KBM-7 (cell line): ENCODE data around the gene CCNK.

Experiments used
- DNase-seq: peaks from one replicate; pipeline ENCODE4 v3.0.0-alpha.2; 2015
- in situ Hi-C: fragments of 300-500 bp; cut with MboI; formaldehyde crosslinking; loops from 2 replicates; pipeline ENCODE4 v1.14.3; 2020; ENCODE audit warnings: low sequenced_read_pairs, low pct_unique_long_range_greater_than_20kb, mixed read lengths

CCNK gene

DNA sequence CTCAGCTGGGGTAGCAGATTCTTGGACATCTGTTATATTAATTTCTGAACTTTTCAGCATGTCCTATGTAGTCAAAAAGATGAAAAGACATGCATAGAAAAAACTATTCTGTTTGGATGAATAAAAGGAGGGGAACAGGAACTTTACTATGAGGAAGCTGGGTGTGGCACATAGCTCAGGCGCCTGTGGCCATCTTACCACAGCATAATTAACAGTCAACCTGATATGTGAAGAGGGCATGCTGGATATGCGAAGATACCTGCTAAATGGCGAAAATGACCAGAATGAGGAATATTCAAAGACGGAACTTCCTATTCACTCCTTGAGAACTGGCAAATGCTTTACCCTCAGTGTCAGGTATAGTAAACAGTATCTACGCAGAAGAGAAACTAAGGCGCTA lies 19.0 kb upstream of the CCNK start:
- in situ Hi-C loops: no loop called here
- DNase-seq: no peak

DNA sequence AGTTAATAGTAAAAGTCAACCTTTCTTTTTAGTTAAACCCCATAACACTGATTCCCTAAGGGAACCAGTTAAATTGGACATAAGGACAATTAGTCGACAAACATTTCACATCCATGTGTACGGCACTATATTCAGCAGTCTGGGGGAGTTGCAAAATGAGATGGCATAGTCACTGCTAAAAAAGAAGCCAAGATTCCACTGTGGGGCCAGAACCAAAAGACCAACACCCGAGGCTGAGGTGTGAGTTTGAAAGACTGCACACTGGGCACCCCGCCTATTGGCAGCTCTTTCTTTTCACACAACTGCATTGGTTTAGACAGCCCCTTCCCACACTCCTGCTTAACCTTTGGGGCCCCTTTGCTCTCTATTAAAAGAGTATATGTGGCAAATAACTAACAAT lies 17.2 kb upstream of the CCNK start:
- DNase-seq: no peak
- in situ Hi-C loops: no loop called here

DNA sequence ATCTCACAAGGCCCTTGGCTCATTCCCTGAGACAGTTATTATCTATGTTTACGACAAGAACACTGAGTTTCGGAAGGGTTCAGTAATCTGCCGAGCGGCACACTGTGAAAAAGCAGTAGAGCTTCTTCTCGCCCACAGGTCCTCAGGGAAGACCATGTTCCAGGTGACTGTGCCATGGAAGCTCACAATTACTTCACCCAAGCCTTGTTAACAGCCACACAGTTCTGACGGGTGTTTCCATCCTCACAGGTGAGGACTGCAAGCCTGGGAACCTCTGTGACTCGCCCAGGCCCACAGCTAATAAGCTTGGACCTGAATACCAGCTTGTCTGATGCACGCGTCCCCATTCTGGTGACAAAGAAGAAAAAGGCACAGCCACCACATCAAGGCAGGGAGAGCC lies 15.9 kb upstream of the CCNK start:
- in situ Hi-C loops: no loop called here
- no peak for DNase-seq

DNA sequence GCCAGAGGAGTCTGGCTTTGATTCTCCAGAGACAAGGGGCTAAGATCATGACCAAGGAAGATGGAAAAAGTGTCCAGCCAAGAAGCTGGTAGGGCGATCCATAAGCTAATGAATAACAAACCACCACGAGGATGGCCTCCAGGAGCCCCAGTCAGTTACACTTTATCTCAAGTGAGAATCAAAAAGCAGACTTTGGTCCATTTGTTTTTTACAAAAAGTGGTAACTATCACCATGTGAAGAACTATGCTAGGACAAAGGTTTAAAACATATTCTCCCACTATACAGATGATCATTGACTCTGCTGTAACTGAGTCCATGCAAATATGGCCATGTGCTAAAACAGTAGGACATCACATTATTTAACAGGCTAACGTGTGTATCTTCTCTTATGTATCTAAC lies 14.5 kb upstream of the CCNK start:
- in situ Hi-C loops: no loop called here

DNA sequence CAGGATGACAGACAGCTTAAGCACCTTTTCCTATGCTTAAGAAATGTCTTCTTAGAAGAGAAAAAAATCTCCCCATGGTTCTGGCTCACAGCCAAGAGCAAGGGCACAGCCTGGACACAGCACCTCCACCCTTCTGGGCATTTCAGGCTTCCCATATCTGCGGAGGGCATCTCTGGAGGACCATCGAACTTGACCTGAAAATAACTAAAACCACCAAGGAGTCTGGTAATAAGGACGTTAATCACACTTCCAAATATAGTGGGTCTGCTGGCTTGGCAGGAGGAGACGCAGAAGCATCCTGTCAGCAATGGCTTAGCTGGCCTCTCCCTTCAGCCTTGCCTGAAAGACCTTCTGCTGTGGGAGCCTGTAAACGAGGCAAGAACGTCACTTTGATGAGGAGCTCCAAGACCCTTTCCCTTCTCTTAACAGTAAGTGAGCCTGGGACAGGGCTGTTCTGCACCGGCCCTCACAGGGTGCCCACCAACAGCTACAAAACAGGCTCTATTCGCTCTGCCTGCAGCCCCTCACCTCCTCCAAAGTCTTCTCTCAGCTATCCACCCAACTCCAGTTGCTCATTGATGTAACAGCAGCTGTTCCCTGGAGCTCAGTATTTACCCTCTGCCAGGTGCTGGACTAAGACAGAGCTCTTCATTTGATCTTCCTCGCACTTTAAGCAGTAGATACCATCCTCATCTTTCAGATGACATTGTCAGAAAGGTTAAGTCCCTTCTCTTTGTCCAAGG lies 13.7 kb upstream of the CCNK start:
- in situ Hi-C loops: no loop called here
- DNase-seq: no peak

More for the DNA sequence above, 14.5 kb upstream of the CCNK start:
- DNase-seq: no peak

DNA sequence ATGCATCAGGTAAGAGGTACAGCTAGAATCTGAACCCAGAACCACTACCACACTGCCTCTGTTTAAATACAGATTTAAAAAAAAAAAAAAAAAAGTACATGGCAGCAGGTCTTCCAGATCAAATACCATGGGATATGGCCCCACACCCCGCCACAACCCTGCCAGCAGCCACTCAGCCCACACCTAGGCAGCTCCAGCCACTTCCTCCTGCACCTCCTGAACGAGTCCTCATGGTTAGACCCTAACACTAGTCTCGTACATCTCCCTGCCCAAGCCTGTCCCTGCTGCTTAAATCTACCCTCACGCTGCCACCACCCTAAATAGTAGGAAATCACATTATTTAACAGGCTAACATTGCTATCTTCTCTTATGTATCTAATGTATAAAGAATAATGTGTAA lies 13.1 kb upstream of the CCNK start:
- in situ Hi-C loops: no loop called here
- DNase-seq: peak; percentile 8

DNA sequence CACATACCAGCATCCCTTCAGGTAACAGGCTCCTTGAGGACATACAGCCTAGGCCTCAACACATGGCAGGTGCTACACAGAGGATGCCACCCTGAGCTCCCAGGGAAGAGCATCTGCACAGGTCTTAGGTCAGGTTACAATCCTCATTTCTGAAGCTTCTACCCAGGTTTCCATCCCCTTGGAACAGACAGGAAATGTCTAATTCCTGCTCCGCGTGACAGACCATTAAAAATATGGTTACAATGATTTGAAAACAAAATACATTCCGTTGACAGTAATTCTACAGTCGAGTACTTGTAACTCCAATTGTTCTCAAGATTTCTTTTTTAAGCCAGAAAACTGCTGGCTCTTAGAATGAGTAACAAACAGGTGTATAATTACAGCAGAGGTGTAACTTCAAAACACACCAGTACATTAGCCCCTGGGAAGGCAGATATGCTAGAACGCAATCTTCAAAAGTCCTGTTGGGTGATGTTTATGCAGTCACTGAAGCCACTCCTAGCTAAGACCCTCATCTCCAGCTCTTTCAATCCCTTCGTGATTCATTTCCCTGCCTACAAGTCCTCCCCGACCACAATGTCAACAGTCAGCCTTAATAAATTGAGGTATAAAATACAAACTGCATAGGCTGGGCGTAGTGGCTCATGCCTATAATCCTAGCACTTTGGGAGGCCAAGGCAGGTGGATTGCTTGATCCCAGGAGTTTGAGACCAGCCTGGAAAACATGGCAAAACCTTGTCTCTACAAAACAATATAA lies 12.2 kb upstream of the CCNK start:
- in situ Hi-C loops: no loop called here
- no peak for DNase-seq

DNA sequence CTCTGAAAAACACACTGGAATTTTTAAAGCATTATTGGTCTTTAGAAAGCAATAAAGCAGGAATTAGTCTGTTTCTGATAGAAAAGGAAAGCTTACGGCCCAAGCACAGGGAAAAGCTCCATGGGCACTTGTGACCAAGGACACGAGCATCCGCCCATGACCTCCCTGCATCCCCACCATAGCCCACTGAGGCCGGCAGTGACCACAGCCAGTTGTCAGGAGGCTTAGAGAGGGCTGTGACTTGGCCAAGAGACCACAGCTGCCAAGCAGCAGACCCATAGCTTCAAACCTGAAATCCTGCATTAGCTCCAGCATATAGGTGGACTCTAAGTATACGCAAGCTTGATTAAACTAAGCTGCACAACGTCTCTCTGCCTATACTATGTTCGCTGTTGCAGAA lies 9.5 kb upstream of the CCNK start:
- DNase-seq: no peak
- in situ Hi-C loops: no loop called here

DNA sequence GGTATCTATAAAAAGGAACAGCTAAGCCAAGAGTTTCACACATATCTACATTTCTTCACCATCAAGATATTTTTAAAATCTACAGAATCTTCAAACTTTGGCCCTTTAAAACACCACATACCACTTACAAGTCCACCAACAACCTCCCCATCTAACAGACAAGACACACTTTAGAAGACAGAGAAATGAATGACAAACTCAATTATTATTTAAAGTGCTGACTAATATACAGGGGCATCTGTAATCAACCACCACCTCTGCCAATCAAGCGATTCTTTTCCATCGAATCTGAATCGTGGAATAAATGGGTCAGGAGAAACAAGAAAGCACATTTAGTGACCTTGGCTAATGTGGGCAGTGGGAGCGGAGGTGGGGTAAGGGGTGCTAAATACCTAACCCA lies 8.3 kb upstream of the CCNK start:
- no peak for DNase-seq

DNA sequence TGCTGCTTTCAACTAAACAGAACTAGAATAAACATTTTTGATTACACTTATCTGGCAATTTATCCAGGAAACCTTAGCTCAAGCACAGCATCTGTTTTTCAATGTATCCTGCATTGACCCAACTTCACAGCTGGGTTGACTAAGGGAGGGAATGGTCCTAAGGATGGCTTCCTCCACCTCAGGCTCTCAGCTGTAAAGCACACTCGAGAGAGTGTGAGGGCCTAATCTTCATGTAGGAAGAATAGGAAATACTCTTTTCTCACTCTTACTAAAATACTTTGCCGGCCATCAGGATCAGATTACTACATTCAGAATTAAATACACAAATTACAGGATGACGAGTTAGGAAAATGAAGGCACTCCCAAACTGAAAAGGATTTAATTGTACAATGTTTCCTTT lies 7.8 kb upstream of the CCNK start:
- no peak for DNase-seq
- in situ Hi-C loops: no loop called here

More for the DNA sequence above, 8.3 kb upstream of the CCNK start:
- in situ Hi-C loops: no loop called here

DNA sequence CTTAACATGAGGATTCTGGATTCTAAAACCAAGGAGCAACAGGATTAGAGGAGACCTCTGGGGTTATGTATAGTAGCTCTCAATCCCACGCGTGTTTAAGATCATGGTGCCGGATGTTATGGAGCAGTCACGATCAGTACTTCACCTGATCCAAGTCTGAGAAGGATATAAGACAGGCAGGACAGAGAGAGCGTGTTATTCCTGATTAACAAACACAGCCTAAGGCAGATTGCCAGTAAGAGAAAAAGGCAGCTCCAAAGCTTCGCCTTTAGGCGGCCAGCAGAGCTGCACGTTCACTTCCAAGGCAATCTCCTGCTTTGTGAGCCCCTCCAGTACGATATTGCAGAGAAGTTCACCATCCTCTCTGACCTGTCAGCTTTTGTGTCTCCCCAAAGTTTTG lies 6.0 kb upstream of the CCNK start:
- in situ Hi-C loops: no loop called here
- no peak for DNase-seq

DNA sequence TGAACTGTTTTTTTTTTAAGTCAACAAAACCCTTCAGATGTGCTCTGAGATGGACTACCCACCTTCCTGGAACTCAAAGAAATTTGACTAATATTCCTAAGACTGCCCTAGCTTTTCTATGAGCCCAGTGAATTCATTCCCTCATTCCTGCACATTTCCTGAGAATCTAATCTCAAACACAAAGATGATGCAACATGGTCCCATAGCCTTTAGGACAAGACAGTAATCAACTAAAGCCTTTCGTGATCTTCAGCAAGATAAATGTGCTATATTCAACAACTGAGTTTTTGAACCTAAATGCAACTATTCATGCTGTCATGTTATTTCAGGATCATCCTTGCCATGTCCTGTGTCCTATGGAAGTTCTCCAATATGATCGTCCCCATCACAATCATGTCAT lies 5.5 kb upstream of the CCNK start:
- no peak for DNase-seq
- in situ Hi-C loops: no loop called here

DNA sequence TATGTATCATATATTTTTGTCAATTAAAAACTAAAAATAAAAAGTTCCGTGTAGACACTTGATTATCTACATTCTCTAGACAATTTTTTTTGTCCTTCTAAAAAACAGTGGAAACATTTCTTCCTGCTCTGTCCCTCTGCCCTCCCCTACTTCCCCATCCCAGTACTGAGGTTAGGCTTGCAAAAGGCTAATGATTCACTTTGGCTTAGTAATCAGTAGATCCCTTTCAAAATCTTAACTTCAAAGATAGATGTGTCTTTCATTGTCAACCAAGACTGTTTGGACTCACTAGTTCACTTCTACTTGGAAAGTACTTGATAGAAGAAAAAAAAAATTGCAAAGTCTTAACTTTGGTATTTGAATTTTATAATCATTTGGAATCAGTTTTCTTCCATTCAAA lies 4.3 kb upstream of the CCNK start:
- in situ Hi-C loops: no loop called here
- DNase-seq: peak; percentile 26

DNA sequence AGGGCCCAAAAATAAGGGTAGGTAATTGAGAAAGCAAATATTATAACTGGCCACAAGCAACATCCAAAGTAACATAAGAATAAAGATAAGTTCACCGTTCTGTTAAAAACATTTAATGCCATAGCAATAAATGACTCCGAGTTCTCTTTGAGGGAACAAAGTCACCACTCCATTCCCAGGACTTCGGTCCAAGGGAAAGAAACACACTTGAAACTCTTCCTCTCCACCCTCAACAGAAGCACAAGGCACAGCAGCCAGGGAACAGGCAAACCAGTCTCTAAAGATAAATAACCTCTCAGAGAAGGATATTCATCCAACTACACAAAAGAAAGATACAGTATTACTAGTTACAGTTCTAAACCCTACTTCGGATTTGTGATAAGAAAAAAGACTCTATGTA lies 3.1 kb upstream of the CCNK start:
- DNase-seq: no peak
- in situ Hi-C loops: no loop called here

DNA sequence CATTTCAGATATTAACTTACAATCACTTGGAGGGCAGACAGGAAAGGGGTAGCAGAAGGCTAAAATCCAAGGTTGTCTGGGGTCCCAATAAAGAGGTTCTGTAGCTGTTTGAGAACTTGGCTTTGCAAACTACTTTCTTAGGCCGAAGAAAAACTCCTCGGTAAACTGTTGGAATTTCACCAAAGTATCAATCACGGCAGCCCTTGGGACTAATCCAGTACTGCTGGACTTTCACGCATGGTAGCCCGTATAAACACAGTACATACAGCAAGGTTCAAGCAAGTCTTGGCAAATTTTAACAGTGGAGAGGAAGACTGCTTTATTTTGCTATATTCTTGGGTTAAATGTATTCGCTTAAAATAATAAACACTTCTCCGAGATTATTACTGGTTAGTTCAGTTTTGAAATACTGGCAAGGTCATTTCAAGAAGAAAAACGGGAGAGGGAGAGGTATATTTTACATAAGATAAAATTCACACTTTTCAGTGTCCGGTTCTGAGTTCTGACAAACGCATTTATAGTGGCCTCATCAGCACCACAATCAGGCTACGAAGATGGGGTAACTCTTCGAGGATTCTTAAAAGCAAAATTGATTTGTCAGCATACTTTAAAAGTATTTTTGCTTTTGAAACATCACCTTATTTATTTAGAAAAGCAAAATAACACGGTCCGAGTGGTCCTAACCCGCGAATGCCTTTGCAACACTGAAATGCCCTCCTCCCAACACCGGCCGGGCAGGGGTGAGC lies 1.9 kb upstream of the CCNK start:
- DNase-seq: no peak
- in situ Hi-C loops: no loop called here

DNA sequence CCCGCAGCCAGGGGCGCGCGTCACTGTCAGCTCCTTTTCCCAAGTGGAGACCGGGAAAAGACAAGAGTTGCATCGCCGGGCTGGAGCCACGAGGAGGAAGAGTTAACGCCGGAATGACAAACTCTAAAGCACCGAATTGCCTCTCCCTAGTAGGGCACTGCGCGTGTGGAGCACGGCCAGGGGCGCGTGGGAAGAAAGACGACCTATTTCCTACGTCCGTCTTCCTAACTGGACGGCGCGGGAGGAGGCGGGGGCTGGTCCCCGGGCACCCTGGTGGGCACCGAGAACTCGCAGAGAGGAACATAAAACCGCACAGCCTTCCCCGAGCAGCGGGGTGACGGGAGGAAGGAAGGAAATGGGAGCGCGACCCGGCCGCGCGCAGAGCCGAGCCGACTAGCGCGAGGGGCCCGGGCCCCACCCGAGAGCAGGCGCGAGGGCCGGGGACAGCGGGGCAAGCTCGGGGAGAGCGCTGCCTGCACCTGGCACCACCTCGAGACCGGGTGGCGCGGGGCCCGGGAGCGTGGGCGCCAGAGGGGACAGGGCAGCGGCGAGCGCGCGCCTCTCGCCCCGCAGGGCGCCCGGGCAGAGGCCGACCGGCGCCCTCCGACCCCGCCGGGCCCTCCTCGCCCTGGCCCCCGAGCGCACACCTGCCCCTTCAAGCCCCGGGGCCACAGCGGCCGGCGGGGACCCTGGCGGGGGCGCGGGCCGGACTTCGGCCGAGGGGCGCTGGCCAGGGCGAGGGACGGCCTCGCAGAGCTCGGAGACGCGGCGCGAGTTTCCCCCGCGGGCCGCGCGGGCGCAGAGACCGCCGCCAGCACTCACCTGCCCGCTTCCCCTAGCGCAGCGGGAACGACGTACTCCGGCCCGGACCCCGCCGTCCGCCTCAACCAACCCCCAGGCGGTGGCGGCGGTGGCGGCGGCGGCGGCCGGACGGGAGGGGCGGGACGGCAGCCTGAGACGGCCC lies 1.0 kb upstream of the CCNK start, which contains the start of gene SETD3:
Gene SETD3 (minus strand): TSS at position 954 of the 964 bp plus-strand sequence. CDS start 15,054 bp downstream, outside the sequence.
- peak; percentile 68 for DNase-seq
- in situ Hi-C loops: no loop called here

DNA sequence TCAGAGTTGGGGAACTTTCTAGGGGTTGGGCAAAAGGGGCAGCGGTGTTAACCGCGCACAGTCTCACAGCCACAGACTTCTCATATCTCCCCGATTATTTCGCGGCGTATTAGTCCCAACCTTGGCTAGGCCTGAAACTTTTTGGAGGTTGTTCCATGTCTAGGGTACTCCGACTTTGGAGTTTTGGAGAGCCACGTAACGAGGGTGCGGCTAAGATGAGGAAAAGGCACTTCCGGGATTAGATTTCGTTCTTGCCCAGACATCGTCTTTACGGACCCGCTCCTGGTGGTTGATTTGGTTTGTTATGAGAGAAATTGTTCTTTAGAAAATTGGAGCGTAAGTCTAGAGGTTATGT lies 513 bp downstream of the CCNK start:
- peak; percentile 36 for DNase-seq
- in situ Hi-C loops: no loop called here

DNA sequence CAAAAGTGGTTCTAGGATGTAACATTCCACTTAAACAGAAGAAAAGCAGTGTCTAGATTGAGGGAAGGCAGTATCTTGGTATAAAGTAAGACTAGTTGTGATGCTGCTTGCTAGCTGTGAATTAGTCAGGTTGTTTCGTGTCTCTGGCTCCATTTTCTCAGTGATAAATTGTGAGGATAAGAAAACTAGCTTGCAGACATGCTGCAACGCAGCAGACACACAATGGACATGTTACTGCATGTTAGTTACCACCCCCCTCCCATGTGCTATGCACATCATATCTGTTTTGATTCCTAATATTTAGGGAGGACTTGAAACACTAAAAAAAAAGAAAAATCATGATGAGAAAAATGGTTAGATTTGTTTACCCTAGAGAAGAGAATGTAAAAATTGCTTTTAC lies 2.9 kb downstream of the CCNK start:
- in situ Hi-C loops: no loop called here
- no peak for DNase-seq

DNA sequence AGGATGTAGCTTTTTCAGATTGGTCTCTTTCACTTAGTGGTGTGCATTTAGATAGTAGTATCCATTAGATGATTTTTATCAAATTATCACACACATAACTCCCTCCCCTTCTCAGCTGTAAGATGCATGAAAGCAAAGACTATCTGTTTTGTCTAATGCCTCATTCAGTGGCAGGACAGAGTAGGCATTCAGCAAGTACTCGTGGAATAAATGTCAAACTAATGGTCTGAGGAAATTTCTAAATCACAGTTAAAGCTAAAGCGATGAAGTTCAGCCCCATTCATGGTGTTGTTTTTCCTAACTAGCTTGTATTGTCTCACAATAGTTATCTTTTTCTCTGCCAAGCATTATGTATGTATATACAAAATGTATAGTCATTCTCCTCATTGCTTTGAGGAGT lies 16.1 kb downstream of the CCNK start:
- DNase-seq: no peak
- in situ Hi-C loops: no loop called here
